ENCODE results near the gene PHF1. TPM values are rescaled to one million over a fixed set of nuclear protein-coding genes. Genes with fewer than 3 reads are reported as not detected.

PHF1 gene
- total and polyA plus RNA-seq, 2 donors (not counting 1 experiment from before 2014, with no cell fraction given): 198 to 365 TPM

- H3K4me1 ChIP-seq (ENCODE audit: control insufficient read depth in 2 of 2, insufficient read depth in 2 of 2, low read length in 2 of 2): no peaks in the 10 kb centered on the region
- Mint-ChIP-seq H3K27ac (no peak overlapping the region), H3K4me3 (no peak overlapping the region), H3K9me3 (ENCODE audit: insufficient read depth) (no peaks in the 10 kb centered on the region), H3K4me1 (no peaks in the 10 kb centered on the region), H3K27me3 (no peaks in the 10 kb centered on the region)
- no peak overlapping the region for H3K4me2 ChIP-seq (replicated peaks; ENCODE audit: low read depth, low read length, poor library complexity, severe bottlenecking)
- H3K4me3 ChIP-seq (ENCODE audit: control extremely low read depth in 1 of 5, extremely low read depth in 1 of 5, insufficient read depth in 1 of 5, low read depth in 2 of 5, low read length in 4 of 5): no peak overlapping the region
- DNase-seq (no peak), ATAC-seq (ENCODE audit: low read depth) (no peak)
- POLR2A ChIA-PET: interaction anchor here (0.8 kb wide), 1 partner anchor 32 kb away, joined by 4 read pairs; no protein-coding TSS in a partner anchor
- no peak overlapping the region for H2AFZ ChIP-seq (ENCODE audit: insufficient read depth, low read depth, low read length, poor library complexity, severe bottlenecking)
- H3K9ac ChIP-seq (ENCODE audit: low read length): no peak overlapping the region
- no peaks in the 10 kb centered on the region for H4K20me1 ChIP-seq (ENCODE audit: control insufficient read depth, insufficient read depth, low read length, poor library complexity, severe bottlenecking)
- no peaks in the 10 kb centered on the region for H3K79me2 ChIP-seq (ENCODE audit: control insufficient read depth, insufficient read depth, low read length)
- H3K27ac ChIP-seq (ENCODE audit: low read length in 2 of 2): no peak overlapping the region
- intact Hi-C loops (cut with micrococcal nuclease): no loop called here
- H3K9me3 ChIP-seq (ENCODE audit: control extremely low read depth in 1 of 3, control insufficient read depth in 2 of 3, insufficient read depth in 1 of 3, low read length in 2 of 3): no peaks in the 10 kb centered on the region
- no peaks in the 10 kb centered on the region for H3K27me3 ChIP-seq (replicated peaks in 1 of 4; ENCODE audit: control extremely low read depth in 1 of 4, control insufficient read depth in 3 of 4, insufficient read depth in 4 of 4, low read length in 3 of 4)
- peaks cover 0 to 51% of the 10 kb centered on the region in 2 experiments for H3K36me3 ChIP-seq (replicated peaks in 1 of 2; ENCODE audit: control extremely low read depth in 1 of 2, control insufficient read depth in 1 of 2, extremely low read depth in 1 of 2, insufficient read depth in 2 of 2, low read length in 1 of 2)
- CTCF ChIA-PET: no interaction called here
- 95% methylated on average over 8 of the region's 8 CpGs for WGBS (ENCODE audit: insufficient coverage)
- TF ChIP-seq CTCF (IDR thresholded peaks at IDR 0.05): no peak
- TF ChIP-seq EZH2 (IDR thresholded peaks at IDR 0.05; ENCODE audit: borderline replicate concordance, insufficient read depth, low read depth, low read length, poor library complexity, severe bottlenecking): no peak
Observed at GRCh38 chr6:33442283-33442682, 31.5 kb downstream of the PHF1 start.

- no peaks in the 10 kb centered on the region for H3K9me3 ChIP-seq (ENCODE audit: control extremely low read depth in 1 of 3, control insufficient read depth in 2 of 3, insufficient read depth in 1 of 3, low read length in 2 of 3)
- no peak for TF ChIP-seq EZH2 (IDR thresholded peaks at IDR 0.05; ENCODE audit: borderline replicate concordance, insufficient read depth, low read depth, low read length, poor library complexity, severe bottlenecking)
- no peaks in the 10 kb centered on the region for H3K4me1 Mint-ChIP-seq
- intact Hi-C loops (cut with micrococcal nuclease): no loop called here
- WGBS (ENCODE audit: insufficient coverage): 97% methylated on average over 17 of the region's 17 CpGs
- ChIA-PET POLR2A (interaction anchor here (0.8 kb wide), 1 partner anchor 33 kb away, joined by 4 read pairs; no protein-coding TSS in a partner anchor), CTCF (no interaction called here)
- H3K9ac ChIP-seq (ENCODE audit: low read length): no peak overlapping the region
- no peaks in the 10 kb centered on the region for H3K27me3 Mint-ChIP-seq
- no peak overlapping the region for H3K27ac Mint-ChIP-seq
- no peak for DNase-seq
- no peak overlapping the region for H2AFZ ChIP-seq (ENCODE audit: insufficient read depth, low read depth, low read length, poor library complexity, severe bottlenecking)
- no peaks in the 10 kb centered on the region for H3K79me2 ChIP-seq (ENCODE audit: control insufficient read depth, insufficient read depth, low read length)
- no peak overlapping the region for H3K4me3 ChIP-seq (ENCODE audit: control extremely low read depth in 1 of 5, extremely low read depth in 1 of 5, insufficient read depth in 1 of 5, low read depth in 2 of 5, low read length in 4 of 5)
- H3K27me3 ChIP-seq (replicated peaks in 1 of 4; ENCODE audit: control extremely low read depth in 1 of 4, control insufficient read depth in 3 of 4, insufficient read depth in 4 of 4, low read length in 3 of 4): no peaks in the 10 kb centered on the region
- no peak overlapping the region for H3K27ac ChIP-seq (ENCODE audit: low read length in 2 of 2)
- no peaks in the 10 kb centered on the region for H4K20me1 ChIP-seq (ENCODE audit: control insufficient read depth, insufficient read depth, low read length, poor library complexity, severe bottlenecking)
- no peak overlapping the region for H3K4me3 Mint-ChIP-seq
- no peaks in the 10 kb centered on the region for H3K9me3 Mint-ChIP-seq (ENCODE audit: insufficient read depth)
- H3K36me3 ChIP-seq (replicated peaks in 1 of 2; ENCODE audit: control extremely low read depth in 1 of 2, control insufficient read depth in 1 of 2, extremely low read depth in 1 of 2, insufficient read depth in 2 of 2, low read length in 1 of 2): peaks cover 0 to 47% of the 10 kb centered on the region in 2 experiments
- H3K4me1 ChIP-seq (ENCODE audit: control insufficient read depth in 2 of 2, insufficient read depth in 2 of 2, low read length in 2 of 2): no peaks in the 10 kb centered on the region
- ATAC-seq (ENCODE audit: low read depth): no peak
- no peak overlapping the region for H3K4me2 ChIP-seq (replicated peaks; ENCODE audit: low read depth, low read length, poor library complexity, severe bottlenecking)
Observed at GRCh38 chr6:33443025-33443424, 32.2 kb downstream of the PHF1 start.

Measured in B cell (primary cell).